Fibroblast of villous mesenchyme (primary cell): ENCODE measurements around the gene CATSPERB. TPM values are rescaled to one million over a fixed set of nuclear protein-coding genes. Genes with fewer than 3 reads are reported as not detected.
"Not testable (repeated sequence)": the region's sequence is repeated elsewhere in the genome, so short reads cannot be mapped to it uniquely, and the experiment has no call there.

Experiments used
- DNase-seq: peaks from one replicate; pipeline ENCODE4 v3.0.0-alpha.2; 2010; ENCODE audit warnings: low read depth
- H3K4me3 ChIP-seq: 2 replicates; pipeline ENCODE4 v1.5.1; 2011; ENCODE audit warnings: low read depth, mild to moderate bottlenecking, low read length
- total RNA-seq: library from RNA; depleted of rRNA; stranded (reverse); fragments of >200 nt; gene quantifications from 2 replicates; pipeline ENCODE4 v1.2.3, GENCODE V29; 2012
- TF ChIP-seq, protein P1 (sequence below): IDR thresholded peaks from 2 replicates; pipeline ENCODE4 v1.5.1; 2012; ENCODE audit warnings: low read depth, mild to moderate bottlenecking, low read length; ENCODE audit not compliant: insufficient read depth

CATSPERB gene
- total RNA-seq, 1 donor = under 0.01 TPM

DNA sequence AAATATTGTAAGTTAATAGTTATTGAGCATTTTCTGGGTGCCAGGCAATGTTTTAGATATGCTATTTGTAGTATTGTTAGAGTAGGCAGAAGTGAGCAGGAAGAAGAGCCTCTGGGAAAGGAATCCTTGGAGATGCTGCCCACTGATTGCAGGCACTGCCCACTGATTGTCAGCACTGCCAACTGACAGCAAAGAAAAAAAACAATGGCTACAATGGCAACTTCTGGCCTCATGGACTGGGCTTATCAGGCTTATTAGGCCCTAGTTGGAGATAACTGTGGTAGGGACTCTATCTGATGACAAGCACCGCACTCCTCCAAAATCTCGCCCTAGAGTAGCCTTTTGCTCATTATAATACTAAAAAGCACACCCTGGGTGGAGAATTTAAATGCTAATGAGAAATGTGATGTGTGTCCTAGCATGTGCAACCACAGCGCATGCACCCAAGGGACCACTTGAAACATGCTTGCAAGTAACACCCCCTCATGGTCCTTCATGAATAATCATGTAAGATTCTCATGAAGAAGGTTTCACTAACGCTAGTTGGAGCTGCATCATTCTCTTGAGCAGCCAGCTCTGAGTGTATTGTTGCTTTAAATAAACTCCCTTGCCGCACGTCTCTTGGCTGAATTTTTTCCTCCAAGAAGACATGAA is 118.3 kb downstream of the CATSPERB start:
- TF ChIP-seq, protein P1, sequence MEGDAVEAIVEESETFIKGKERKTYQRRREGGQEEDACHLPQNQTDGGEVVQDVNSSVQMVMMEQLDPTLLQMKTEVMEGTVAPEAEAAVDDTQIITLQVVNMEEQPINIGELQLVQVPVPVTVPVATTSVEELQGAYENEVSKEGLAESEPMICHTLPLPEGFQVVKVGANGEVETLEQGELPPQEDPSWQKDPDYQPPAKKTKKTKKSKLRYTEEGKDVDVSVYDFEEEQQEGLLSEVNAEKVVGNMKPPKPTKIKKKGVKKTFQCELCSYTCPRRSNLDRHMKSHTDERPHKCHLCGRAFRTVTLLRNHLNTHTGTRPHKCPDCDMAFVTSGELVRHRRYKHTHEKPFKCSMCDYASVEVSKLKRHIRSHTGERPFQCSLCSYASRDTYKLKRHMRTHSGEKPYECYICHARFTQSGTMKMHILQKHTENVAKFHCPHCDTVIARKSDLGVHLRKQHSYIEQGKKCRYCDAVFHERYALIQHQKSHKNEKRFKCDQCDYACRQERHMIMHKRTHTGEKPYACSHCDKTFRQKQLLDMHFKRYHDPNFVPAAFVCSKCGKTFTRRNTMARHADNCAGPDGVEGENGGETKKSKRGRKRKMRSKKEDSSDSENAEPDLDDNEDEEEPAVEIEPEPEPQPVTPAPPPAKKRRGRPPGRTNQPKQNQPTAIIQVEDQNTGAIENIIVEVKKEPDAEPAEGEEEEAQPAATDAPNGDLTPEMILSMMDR = no peak
- H3K4me3 ChIP-seq = no peak overlapping the region
- no peak for DNase-seq

DNA sequence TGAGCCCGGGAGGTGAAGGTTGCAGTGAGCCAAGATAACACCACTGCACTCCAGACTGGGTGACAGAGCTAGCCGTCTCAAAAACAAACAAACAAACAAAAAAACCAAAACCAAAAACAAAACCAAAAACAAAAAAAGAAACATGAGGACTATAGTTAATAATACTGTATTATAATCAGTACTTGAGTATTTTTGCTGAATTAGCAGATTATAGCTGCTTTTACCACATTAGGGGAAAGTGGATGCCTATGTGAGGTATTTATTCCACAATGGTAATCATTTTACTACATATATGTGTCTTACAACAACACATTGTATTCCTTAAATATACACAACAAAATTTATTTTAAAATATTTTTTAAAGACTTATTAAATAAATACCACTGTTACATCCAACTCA is 120.4 kb downstream of the CATSPERB start:
- TF ChIP-seq, protein P1 = no peak
- no peak overlapping the region for H3K4me3 ChIP-seq
- DNase-seq = no peak

DNA sequence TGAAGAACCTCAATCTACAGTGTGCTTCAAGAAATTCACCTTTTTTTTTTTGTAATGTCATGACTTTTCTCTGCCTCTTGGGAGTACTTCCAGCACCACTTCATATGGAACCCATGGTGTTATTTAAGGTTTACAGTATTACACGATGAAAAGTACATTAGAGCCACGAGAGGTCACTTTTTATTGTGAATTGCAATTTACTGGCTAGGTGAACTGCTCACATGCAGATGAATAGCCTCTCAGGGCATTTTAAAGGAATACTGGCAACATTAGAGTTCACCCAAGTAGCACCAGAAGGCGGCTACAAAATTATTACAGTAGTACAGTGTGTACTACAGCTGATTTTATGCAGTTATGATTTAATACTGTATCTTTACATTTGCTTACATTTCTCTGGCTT is 122.7 kb downstream of the CATSPERB start:
- TF ChIP-seq, protein P1 = no peak
- no peak for DNase-seq
- H3K4me3 ChIP-seq = no peak overlapping the region

DNA sequence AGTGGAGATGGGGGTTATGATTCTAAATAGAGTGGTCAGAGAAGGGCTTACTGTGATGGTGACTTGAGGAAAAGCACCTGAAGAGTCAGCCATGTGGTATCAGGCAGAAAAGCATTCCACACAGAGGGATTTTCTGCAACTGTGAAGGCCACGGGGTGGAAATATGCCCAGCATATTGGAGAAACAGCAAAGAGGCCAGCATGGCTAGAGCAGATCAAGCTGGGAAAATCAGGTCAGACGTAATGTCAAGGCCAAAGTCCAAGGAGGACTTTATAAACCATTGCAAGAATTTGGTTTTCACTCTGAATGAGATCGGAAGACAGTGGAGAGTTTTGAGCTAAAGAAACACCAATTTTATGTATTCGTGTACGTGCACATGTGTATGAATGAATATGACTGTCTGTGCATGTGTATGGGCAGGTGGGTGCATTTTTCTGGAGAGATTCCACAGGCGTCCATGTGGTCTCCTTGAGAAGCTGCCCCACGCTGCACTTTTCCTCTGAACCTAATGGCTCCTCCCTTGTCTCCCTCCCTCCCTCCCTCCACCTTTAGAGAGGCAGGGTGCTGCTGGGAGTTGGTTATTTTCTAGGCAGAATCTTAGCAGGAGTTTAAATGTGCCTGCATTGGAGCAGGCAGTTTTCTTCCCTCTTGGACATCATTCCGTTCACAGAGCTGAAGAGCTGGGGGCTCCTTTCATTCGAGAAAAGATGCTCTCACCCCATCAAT is 124.4 kb downstream of the CATSPERB start:
- no peak for DNase-seq
- TF ChIP-seq, protein P1 = no peak
- H3K4me3 ChIP-seq = no peak overlapping the region

DNA sequence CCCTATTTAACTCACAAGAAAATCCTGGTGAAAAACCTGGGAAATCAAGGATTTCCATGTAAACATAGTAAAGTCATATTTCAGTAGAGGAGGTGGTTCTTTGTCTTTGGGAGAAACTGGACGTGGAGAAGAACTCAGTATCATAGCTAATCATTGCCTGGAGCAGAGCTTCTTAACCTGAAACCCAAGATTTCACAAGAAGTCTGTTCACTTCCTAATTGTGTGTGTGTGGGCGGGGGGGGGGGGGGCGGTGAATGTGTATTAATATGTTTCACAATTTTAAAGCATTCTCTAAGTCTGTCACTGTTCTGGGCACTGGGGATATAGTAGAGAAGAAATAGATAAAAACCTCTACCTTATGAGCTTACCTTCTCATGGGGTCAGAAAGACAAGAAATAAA is 125.0 kb downstream of the CATSPERB start:
- H3K4me3 ChIP-seq = no peak overlapping the region
- no peak for DNase-seq
- TF ChIP-seq, protein P1 = no peak

DNA sequence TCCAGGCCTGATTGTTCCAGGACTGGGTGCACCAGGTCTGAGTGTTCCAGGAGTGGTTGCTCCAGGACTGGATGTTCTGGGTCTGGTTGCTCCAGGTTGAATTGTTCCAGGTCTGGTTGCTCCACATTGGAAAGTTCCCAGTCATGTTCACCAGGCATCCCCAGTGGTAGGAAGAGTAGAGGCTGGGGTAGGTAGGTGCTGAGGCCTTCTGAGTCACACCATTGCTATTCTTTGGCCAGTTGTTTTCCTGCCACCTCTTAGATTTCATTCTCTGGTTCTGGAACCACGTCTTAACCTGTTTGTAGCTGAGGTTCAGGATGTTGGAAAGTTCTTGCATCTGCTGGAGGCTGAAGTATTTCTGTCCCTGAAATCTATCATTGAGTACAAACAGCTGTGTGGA is 127.3 kb downstream of the CATSPERB start:
- not testable (repeated sequence) for H3K4me3 ChIP-seq, DNase-seq

DNA sequence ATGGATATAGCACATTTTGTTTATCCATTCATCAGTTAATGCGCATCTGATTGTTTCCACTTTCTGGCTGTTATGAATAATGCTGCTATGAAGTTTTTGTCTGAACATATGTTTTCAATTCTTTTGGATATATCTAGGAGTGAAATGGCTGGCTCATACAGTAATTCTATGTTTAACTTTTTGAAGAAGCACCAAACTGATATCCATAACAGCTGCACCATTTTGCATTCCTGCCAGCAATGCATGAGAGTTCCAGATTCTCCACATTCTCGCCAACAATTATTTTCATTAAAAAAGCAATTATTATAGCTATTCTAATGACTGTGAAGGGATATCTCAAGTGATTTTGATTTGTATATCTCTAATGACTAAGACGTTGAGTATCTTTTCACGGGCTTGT is 131.9 kb downstream of the CATSPERB start:
- DNase-seq = no peak
- TF ChIP-seq, protein P1 = no peak
- H3K4me3 ChIP-seq = no peak overlapping the region
